GM23248 (cell line): ENCODE results near the gene INO80D.

ENCODE experiments used
- EZH2 ChIP-seq: fragments of 200-600 bp; sonication (generic); IDR thresholded peaks from 2 replicates; pipeline ENCODE4 v1.6.1; 2018; ENCODE audit warnings: antibody characterized with exemption, mild to moderate bottlenecking; ENCODE audit not compliant: insufficient read depth, poor library complexity, severe bottlenecking
- EZH2phosphoT487 ChIP-seq: fragments of 200-600 bp; sonication (generic); IDR thresholded peaks from 2 replicates; pipeline ENCODE4 v1.6.1; 2018; ENCODE audit warnings: antibody characterized with exemption, moderate library complexity, mild to moderate bottlenecking, low read depth; ENCODE audit not compliant: insufficient read depth

DNA sequence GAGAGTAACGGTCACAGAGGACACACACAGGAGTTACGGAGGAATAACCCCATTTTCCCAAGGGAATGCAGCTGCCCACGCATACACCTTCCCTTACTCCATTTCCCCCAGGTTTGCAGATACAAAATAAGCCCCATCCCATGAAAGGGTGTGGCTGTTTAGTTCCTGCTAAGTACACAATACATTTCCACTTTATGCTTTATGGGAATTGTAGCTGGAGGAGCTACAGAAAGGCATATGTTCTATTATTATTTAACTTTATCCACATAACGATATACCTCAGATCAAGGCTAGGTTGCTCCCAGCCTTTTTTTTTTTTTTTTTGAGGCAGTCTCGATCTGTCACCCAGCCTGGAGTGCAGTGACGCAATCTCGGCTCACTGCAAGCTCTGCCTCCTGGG, 22.7 kb upstream of the INO80D start:
- TF ChIP-seq EZH2phosphoT487 (no peak), EZH2 (no peak)
